Vagina (tissue), 2 donors: Measurements from ENCODE around the gene ELOVL1. TPM values are rescaled to one million over a fixed set of nuclear protein-coding genes. Genes with fewer than 3 reads are reported as not detected.

Source experiments
- DNase-seq, 2 donors: peaks; one replicate each; pipeline ENCODE4 v3.0.0-alpha.2; 2017; ENCODE audit errors: extremely low spot score in 2 of 2
- H3K27ac ChIP-seq: fragments of 200-600 bp; sonication (generic); one replicate; pipeline ENCODE4 v1.5.1; 2019
- H3K27me3 ChIP-seq: fragments of 200-600 bp; sonication (generic); one replicate; pipeline ENCODE4 v1.5.1; 2019
- H3K36me3 ChIP-seq, 2 donors: fragments of 200-600 bp; sonication (generic); one replicate each; pipeline ENCODE4 v1.5.1; 2017 to 2019
- H3K4me1 ChIP-seq: fragments of 200-600 bp; sonication (generic); one replicate; pipeline ENCODE4 v1.5.1; 2019
- H3K4me3 ChIP-seq, 2 donors: fragments of 200-600 bp; sonication (generic); 1 replicate in 1 of 2; 2 replicates in 1 of 2; pipeline ENCODE4 v1.5.1; 2016 to 2019
- H3K9me3 ChIP-seq: fragments of 200-600 bp; sonication (generic); one replicate; pipeline ENCODE4 v1.5.1; 2019
- CTCF ChIP-seq, 3 experiments: fragments of 450-650 bp in 2 of 3; fragments of 200-600 bp in 1 of 3; sonication (generic) in 1 of 3; IDR thresholded peaks; one replicate each; pipeline ENCODE4 v1.5.1; 2017 to 2019; ENCODE audit warnings: antibody characterized with exemption in 3 of 3, mild to moderate bottlenecking in 2 of 3, moderate library complexity in 2 of 3
- POLR2A ChIP-seq, 2 donors: fragments of 450-650 bp; IDR thresholded peaks; one replicate each; pipeline ENCODE4 v1.6.1; 2017; ENCODE audit warnings: antibody characterized with exemption in 2 of 2, mild to moderate bottlenecking in 2 of 2, moderate library complexity in 2 of 2
- POLR2AphosphoS5 ChIP-seq, 2 donors: sonication (generic); formaldehyde crosslinking; IDR thresholded peaks; one replicate each; pipeline ENCODE4 v1.9.0; 2017; ENCODE audit warnings: antibody characterized with exemption in 2 of 2, mild to moderate bottlenecking in 2 of 2, low read depth in 1 of 2; ENCODE audit not compliant: insufficient read depth in 1 of 2
- intact Hi-C: fragments of 100-400 bp; cut with DNase I; formaldehyde crosslinking; loops from one replicate; pipeline ENCODE4 v1.15.1; 2023
- total RNA-seq: library from RNA; depleted of rRNA; stranded (reverse); fragments of >200 nt; gene quantifications from one replicate; pipeline ENCODE4 v1.2.3, GENCODE V29; 2016

The ELOVL1 gene
- total RNA-seq, 1 donor from 2014 or later = 62.1 TPM

- H3K4me1 ChIP-seq = peaks cover 18% of the 10 kb centered on the region
- H3K27me3 ChIP-seq = no peaks in the 10 kb centered on the region
- no peak for DNase-seq
- H3K27ac ChIP-seq = peak overlapping the region; percentile 86
- peak overlapping the region; percentile 51 for H3K4me3 ChIP-seq
- H3K36me3 ChIP-seq = no peaks in the 10 kb centered on the region
- H3K9me3 ChIP-seq = no peaks in the 10 kb centered on the region
- intact Hi-C loops = no loop called here
- no peak for TF ChIP-seq POLR2AphosphoS5 (IDR thresholded peaks at IDR 0.05; ENCODE audit: insufficient read depth in 1 of 2, low read depth in 1 of 2)
- TF ChIP-seq POLR2A (IDR thresholded peaks at IDR 0.05) = no peak
- no peak for TF ChIP-seq CTCF (IDR thresholded peaks at IDR 0.05)
Observed at GRCh38 chr1:43349594-43350306, 18.1 kb downstream of the ELOVL1 start.

GRCh38 chr1:43348809-43349593 is 18.8 kb downstream of the ELOVL1 start:
- intact Hi-C loops = no loop called here
- H3K4me1 ChIP-seq = peaks cover 18% of the 10 kb centered on the region

GRCh38 chr1:43348343-43348808 is 19.4 kb downstream of the ELOVL1 start:
- DNase-seq = no peak
- H3K4me3 ChIP-seq = peak overlapping the region; percentile 51
- no peaks in the 10 kb centered on the region for H3K27me3 ChIP-seq
- no peaks in the 10 kb centered on the region for H3K36me3 ChIP-seq
- intact Hi-C loops = no loop called here
- H3K27ac ChIP-seq = peak overlapping the region; percentile 86
- TF ChIP-seq CTCF (IDR thresholded peaks at IDR 0.05) (no peak), POLR2AphosphoS5 (IDR thresholded peaks at IDR 0.05; ENCODE audit: insufficient read depth in 1 of 2, low read depth in 1 of 2) (no peak), POLR2A (IDR thresholded peaks at IDR 0.05) (no peak)
- H3K9me3 ChIP-seq = no peaks in the 10 kb centered on the region
- peaks cover 18% of the 10 kb centered on the region for H3K4me1 ChIP-seq

More at GRCh38 chr1:43348809-43349593, 18.8 kb downstream of the ELOVL1 start:
- Histone ChIP-seq H3K36me3 (no peaks in the 10 kb centered on the region), H3K9me3 (no peaks in the 10 kb centered on the region), H3K27ac (peak overlapping the region; percentile 86), H3K27me3 (no peaks in the 10 kb centered on the region), H3K4me3 (peak overlapping the region; percentile 51)
- DNase-seq = no peak
- TF ChIP-seq POLR2AphosphoS5 (IDR thresholded peaks at IDR 0.05; ENCODE audit: insufficient read depth in 1 of 2, low read depth in 1 of 2) (peak; percentile 1 to 68), CTCF (IDR thresholded peaks at IDR 0.05) (no peak)

DNA sequence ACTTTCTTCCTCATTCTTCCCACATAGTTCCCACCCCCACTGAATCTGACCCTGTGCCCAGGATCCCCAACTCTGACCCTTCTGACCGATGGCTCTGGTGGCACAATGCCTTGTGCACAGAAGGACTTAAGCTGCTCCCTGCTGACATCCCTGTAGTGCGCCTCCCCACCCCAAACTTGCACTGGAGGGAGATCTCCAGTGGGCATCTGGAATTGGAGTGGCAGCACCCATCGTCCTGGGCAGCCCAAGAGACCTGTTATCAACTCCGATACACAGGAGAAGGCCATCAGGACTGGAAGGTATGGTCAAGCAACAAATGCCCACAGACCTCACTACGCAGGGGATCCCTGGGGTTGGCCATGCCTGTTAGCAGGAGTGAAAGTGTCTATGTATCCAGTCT is 21.2 kb downstream of the ELOVL1 start:
- H3K36me3 ChIP-seq = no peaks in the 10 kb centered on the region
- H3K4me1 ChIP-seq = peaks cover 18% of the 10 kb centered on the region
- no peaks in the 10 kb centered on the region for H3K27me3 ChIP-seq
- no peak for DNase-seq
- no peak overlapping the region for H3K4me3 ChIP-seq
- H3K9me3 ChIP-seq = no peaks in the 10 kb centered on the region
- intact Hi-C loops = no loop called here
- H3K27ac ChIP-seq = no peak overlapping the region
- no peak for TF ChIP-seq POLR2A (IDR thresholded peaks at IDR 0.05)
- TF ChIP-seq POLR2AphosphoS5 (IDR thresholded peaks at IDR 0.05; ENCODE audit: insufficient read depth in 1 of 2, low read depth in 1 of 2) = no peak
- TF ChIP-seq CTCF (IDR thresholded peaks at IDR 0.05) = no peak
